Measurements from ENCODE around the gene SH3GL2. TPM values are rescaled to one million over a fixed set of nuclear protein-coding genes. Genes with fewer than 3 reads are reported as not detected.

Gene SH3GL2
- total and polyA plus RNA-seq, 2 donors = 2.4 to 4.5 TPM

- Histone ChIP-seq H3K4me1 (ENCODE audit: insufficient read depth) (no peaks in the 10 kb centered on the region), H3K4me3 (ENCODE audit: low read depth, low read length) (no peak overlapping the region), H3K27ac (ENCODE audit: low read depth) (no peak overlapping the region), H3K36me3 (ENCODE audit: insufficient read depth) (no peaks in the 10 kb centered on the region)
- 94% methylated on average over 7 of the region's 7 CpGs for WGBS
- no peak for DNase-seq (ENCODE audit: extremely low spot score)
Observed at GRCh38 chr9:17833846-17834245, 255.0 kb downstream of the SH3GL2 start.

- no peak overlapping the region for H3K27ac ChIP-seq (ENCODE audit: low read depth)
- no peak for DNase-seq (ENCODE audit: extremely low spot score)
- no peak overlapping the region for H3K4me3 ChIP-seq (ENCODE audit: low read depth, low read length)
- WGBS = 40% methylated on average over 4 of the region's 4 CpGs
- H3K4me1 ChIP-seq (ENCODE audit: insufficient read depth) = no peaks in the 10 kb centered on the region
- no peaks in the 10 kb centered on the region for H3K36me3 ChIP-seq (ENCODE audit: insufficient read depth)
Observed at GRCh38 chr9:17837965-17838364, 259.1 kb downstream of the SH3GL2 start.

DNA sequence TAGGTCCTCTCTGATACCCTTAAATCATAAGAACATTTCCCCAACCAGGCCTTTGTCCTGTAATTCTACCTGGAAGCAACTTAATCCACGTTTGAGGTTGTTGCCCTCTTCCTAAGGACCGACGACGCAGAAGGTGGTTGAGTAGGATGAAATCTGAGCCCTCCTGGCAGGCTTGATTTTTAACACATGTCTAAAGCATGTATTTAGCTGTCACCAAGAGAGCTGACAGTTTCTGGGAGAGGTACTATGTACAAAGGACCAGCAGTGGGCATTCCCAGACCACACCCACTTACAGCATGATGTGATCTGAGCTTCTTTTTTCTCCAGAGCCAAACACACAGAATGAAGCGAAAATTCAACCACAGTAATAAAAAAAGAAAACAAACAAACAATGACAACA, 260.9 kb downstream of the SH3GL2 start:
- 75% methylated on average over 5 of the region's 5 CpGs for WGBS
- Histone ChIP-seq H3K36me3 (ENCODE audit: insufficient read depth) (no peaks in the 10 kb centered on the region), H3K4me1 (ENCODE audit: insufficient read depth) (no peaks in the 10 kb centered on the region), H3K27ac (ENCODE audit: low read depth) (no peak overlapping the region), H3K4me3 (ENCODE audit: low read depth, low read length) (no peak overlapping the region)
- no peak for DNase-seq (ENCODE audit: extremely low spot score)

DNA sequence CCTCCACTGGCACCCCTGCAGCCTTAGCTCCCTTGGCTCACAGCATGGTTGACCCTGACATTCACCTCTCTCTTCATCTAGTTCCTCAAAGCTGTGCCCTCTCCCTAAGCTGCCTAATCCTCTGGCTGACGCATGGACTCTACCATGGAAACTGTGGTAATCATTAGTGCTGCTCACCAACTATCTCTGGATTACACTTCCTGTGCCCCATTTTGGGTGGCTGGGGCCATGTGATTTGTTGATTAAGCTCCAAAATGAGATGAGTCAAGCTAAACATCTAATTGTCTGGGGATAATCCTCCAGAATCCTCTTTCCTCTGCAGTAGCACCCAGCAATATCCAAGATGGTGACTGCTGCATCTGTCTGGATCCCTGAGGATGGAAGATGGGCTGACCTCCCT, 264.4 kb downstream of the SH3GL2 start:
- WGBS = 96% methylated on average over 1 of the region's 1 CpG
- Histone ChIP-seq H3K27ac (ENCODE audit: low read depth) (no peak overlapping the region), H3K36me3 (ENCODE audit: insufficient read depth) (no peaks in the 10 kb centered on the region), H3K4me3 (ENCODE audit: low read depth, low read length) (no peak overlapping the region), H3K4me1 (ENCODE audit: insufficient read depth) (no peaks in the 10 kb centered on the region)
- DNase-seq (ENCODE audit: extremely low spot score) = no peak

All from urinary bladder (tissue), 4 donors.